WTC11 (cell line): Measurements from ENCODE around the gene SCNN1A. TPM values are rescaled to one million over a fixed set of nuclear protein-coding genes. Genes with fewer than 3 reads are reported as not detected.

Experiments
- ATAC-seq: fragments of 200-7000 bp; cut with Tn5 transposase; 2 replicates; pipeline ENCODE4 v1.10.0; 2021; ENCODE audit warnings: mild to moderate bottlenecking, moderate library complexity
- CTCF ChIA-PET: fragments of 300-600 bp; sonication (Branson Sonifier 250); formaldehyde crosslinking; loops from one replicate; lab custom pipeline; 2021; ENCODE audit warnings: antibody characterized with exemption; lab: Charles Lee
- POLR2A ChIA-PET: fragments of 350-600 bp; sonication (Branson Sonifier 250); formaldehyde crosslinking; loops from one replicate; lab custom pipeline; 2021; ENCODE audit warnings: antibody characterized with exemption; lab: Charles Lee
- DNase-seq: peaks from one replicate; pipeline ENCODE4 v3.0.0; 2021; ENCODE audit warnings: low spot score
- H3K27ac Mint-ChIP-seq: 2 replicates; pipeline ENCODE4 v1.8.0; 2021; ENCODE audit warnings: mixed read lengths
- H3K27me3 Mint-ChIP-seq: 2 replicates; pipeline ENCODE4 v1.8.0; 2021; ENCODE audit warnings: low read depth, mild to moderate bottlenecking, moderate library complexity, mixed read lengths
- H3K36me3 Mint-ChIP-seq: 2 replicates; pipeline ENCODE4 v1.8.0; 2021; ENCODE audit warnings: mixed read lengths
- H3K4me1 Mint-ChIP-seq: 2 replicates; pipeline ENCODE4 v1.8.0; 2022; ENCODE audit warnings: mixed read lengths
- H3K4me3 Mint-ChIP-seq: 2 replicates; pipeline ENCODE4 v1.8.0; 2021; ENCODE audit warnings: mild to moderate bottlenecking, moderate library complexity, mixed read lengths
- H3K9me3 Mint-ChIP-seq: 2 replicates; pipeline ENCODE4 v1.8.0; 2021; ENCODE audit warnings: mixed read lengths
- ESRRA ChIP-seq: sonication (generic); formaldehyde crosslinking; IDR thresholded peaks from 2 replicates; pipeline ENCODE4 v1.8.1; 2022; ENCODE audit warnings: mild to moderate bottlenecking, missing genetic modification reagents, borderline replicate concordance
- FOXP1 ChIP-seq: sonication (generic); formaldehyde crosslinking; IDR thresholded peaks from 2 replicates; pipeline ENCODE4 v1.8.0; 2022; ENCODE audit warnings: missing genetic modification reagents, mild to moderate bottlenecking, moderate library complexity, borderline replicate concordance
- GABPB1 ChIP-seq: sonication (generic); formaldehyde crosslinking; IDR thresholded peaks from 2 replicates; pipeline ENCODE4 v1.8.1; 2023; ENCODE audit warnings: mild to moderate bottlenecking, missing genetic modification reagents
- GRHL2 ChIP-seq: fragments of 250-450 bp; sonication (Bioruptor Pico); IDR thresholded peaks from 2 replicates; pipeline ENCODE4 v1.8.0; 2022; ENCODE audit warnings: mild to moderate bottlenecking, moderate library complexity; ENCODE audit not compliant: insufficient replicate concordance, severe bottlenecking
- JUN ChIP-seq: sonication (generic); formaldehyde crosslinking; IDR thresholded peaks from 2 replicates; pipeline ENCODE4 v1.8.0; 2023; ENCODE audit warnings: mild to moderate bottlenecking, missing genetic modification reagents
- NR3C1 ChIP-seq: sonication (generic); formaldehyde crosslinking; conservative IDR thresholded peaks from 2 replicates; pipeline ENCODE4 v1.8.1; 2023; ENCODE audit warnings: low read depth, mild to moderate bottlenecking, missing genetic modification reagents
- SOX15 ChIP-seq: fragments of 250-450 bp; sonication (Bioruptor Pico); IDR thresholded peaks from 2 replicates; pipeline ENCODE4 v1.9.0; 2021; ENCODE audit warnings: mild to moderate bottlenecking
- ZNF121 ChIP-seq: sonication (generic); formaldehyde crosslinking; IDR thresholded peaks from 2 replicates; pipeline ENCODE4 v1.8.0; 2023; ENCODE audit warnings: missing genetic modification reagents
- ZNF219 ChIP-seq: sonication (generic); formaldehyde crosslinking; IDR thresholded peaks from 2 replicates; pipeline ENCODE4 v1.8.0; 2023; ENCODE audit warnings: missing genetic modification reagents, mild to moderate bottlenecking, borderline replicate concordance
- ZNF671 ChIP-seq: fragments of 250-450 bp; sonication (Bioruptor Pico); IDR thresholded peaks from 2 replicates; pipeline ENCODE4 v1.8.0; 2021; ENCODE audit warnings: mild to moderate bottlenecking
- total RNA-seq: library from RNA; stranded (reverse); gene quantifications from 3 replicates; pipeline ENCODE4 v1.2.3, GENCODE V29; 2021
- TF ChIP-seq, protein P1 (sequence below): sonication (generic); formaldehyde crosslinking; IDR thresholded peaks from 2 replicates; pipeline ENCODE4 v1.8.0; 2022; ENCODE audit warnings: missing genetic modification reagents
- TF ChIP-seq, protein P2 (sequence below): sonication (generic); formaldehyde crosslinking; IDR thresholded peaks from 2 replicates; pipeline ENCODE4 v1.8.1; 2022; ENCODE audit warnings: low read depth, missing genetic modification reagents, borderline replicate concordance
- TF ChIP-seq, protein P3 (sequence below): sonication (generic); formaldehyde crosslinking; IDR thresholded peaks from 2 replicates; pipeline ENCODE4 v1.8.1; 2022; ENCODE audit warnings: missing genetic modification reagents, borderline replicate concordance
- TF ChIP-seq, protein P4 (sequence below): sonication (generic); formaldehyde crosslinking; IDR thresholded peaks from 2 replicates; pipeline ENCODE4 v1.8.1; 2022; ENCODE audit warnings: mild to moderate bottlenecking, missing genetic modification reagents, moderate library complexity, borderline replicate concordance

The SCNN1A gene
- total RNA-seq, 1 experiment from 2014 or later = 100 TPM

DNA sequence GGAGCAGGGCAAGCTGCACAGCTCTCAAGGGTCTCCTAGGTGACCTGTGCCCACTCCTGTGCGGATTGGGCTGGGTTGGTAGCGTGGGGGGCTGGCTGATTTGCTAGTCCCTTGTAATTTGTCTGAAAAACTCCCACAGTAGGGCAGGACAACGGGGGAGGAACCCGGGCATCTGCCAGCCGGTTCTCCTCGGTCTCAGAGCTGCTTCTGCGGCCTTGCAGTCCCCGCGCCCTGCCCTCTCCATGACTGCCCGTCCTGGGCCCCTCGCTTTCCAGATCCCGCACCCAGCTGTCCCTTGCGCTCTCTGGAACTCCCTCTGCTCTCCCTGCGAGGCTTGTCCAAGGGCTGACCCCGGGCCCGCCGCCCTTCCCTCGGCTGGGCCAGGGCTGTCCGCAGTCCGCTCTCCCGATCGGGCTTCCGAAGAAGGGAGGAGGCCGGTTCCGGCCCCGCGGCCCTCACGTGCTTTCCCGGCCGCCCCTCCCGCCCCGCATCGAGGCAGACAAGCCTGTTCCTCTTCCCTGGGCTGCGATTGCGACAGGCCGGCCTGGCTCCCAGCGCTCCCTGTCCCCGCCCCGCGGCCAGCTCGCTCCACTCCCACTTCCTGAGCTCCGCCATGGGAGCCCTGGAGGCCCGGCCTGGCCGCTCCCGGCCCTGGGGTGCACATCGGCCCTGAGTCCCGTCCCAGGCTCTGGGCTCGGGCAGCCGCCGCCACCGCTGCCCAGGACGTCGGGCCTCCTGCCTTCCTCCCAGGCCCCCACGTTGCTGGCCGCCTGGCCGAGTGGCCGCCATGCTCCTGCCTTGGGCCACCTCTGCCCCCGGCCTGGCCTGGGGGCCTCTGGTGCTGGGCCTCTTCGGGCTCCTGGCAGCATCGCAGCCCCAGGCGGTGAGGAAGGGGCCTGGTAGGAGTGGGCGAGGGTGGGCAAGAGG is 8.5 kb upstream of the SCNN1A start, which contains the start of gene LTBR (continued):
- TF ChIP-seq, protein P1, sequence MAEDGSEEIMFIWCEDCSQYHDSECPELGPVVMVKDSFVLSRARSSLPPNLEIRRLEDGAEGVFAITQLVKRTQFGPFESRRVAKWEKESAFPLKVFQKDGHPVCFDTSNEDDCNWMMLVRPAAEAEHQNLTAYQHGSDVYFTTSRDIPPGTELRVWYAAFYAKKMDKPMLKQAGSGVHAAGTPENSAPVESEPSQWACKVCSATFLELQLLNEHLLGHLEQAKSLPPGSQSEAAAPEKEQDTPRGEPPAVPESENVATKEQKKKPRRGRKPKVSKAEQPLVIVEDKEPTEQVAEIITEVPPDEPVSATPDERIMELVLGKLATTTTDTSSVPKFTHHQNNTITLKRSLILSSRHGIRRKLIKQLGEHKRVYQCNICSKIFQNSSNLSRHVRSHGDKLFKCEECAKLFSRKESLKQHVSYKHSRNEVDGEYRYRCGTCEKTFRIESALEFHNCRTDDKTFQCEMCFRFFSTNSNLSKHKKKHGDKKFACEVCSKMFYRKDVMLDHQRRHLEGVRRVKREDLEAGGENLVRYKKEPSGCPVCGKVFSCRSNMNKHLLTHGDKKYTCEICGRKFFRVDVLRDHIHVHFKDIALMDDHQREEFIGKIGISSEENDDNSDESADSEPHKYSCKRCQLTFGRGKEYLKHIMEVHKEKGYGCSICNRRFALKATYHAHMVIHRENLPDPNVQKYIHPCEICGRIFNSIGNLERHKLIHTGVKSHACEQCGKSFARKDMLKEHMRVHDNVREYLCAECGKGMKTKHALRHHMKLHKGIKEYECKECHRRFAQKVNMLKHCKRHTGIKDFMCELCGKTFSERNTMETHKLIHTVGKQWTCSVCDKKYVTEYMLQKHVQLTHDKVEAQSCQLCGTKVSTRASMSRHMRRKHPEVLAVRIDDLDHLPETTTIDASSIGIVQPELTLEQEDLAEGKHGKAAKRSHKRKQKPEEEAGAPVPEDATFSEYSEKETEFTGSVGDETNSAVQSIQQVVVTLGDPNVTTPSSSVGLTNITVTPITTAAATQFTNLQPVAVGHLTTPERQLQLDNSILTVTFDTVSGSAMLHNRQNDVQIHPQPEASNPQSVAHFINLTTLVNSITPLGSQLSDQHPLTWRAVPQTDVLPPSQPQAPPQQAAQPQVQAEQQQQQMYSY (CRISPR knock-in tag) = peak; percentile 34; the same call in 1 of the 2 replicates
- TF ChIP-seq, protein P2, sequence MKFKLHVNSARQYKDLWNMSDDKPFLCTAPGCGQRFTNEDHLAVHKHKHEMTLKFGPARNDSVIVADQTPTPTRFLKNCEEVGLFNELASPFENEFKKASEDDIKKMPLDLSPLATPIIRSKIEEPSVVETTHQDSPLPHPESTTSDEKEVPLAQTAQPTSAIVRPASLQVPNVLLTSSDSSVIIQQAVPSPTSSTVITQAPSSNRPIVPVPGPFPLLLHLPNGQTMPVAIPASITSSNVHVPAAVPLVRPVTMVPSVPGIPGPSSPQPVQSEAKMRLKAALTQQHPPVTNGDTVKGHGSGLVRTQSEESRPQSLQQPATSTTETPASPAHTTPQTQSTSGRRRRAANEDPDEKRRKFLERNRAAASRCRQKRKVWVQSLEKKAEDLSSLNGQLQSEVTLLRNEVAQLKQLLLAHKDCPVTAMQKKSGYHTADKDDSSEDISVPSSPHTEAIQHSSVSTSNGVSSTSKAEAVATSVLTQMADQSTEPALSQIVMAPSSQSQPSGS (CRISPR knock-in tag) = no peak; the same call in 1 of the 2 replicates
- peak; percentile 72; the same call in 1 of the 2 replicates for TF ChIP-seq JUN (CRISPR knock-in tag)
- TF ChIP-seq ESRRA (CRISPR knock-in tag) = no peak

DNA sequence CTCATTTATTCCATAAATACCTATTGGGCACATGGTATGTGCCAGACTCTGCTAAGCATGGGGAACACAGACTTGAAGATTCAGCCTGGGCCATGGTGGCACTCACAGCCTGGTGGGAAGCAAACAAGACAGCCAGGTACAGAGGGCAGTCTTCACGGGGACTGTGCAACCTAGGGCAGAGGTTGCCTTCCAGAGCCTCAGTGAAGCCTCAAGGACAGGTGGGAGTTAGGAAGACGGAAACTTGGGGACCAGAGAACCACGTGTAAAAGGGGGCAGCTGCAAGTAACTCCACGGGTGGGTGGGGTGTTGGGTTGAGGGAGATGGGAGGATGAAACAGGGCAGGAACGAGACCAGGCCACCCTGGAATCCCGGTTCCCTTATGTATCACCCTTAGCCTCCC is 7.6 kb upstream of the SCNN1A start:
- no peak for TF ChIP-seq GABPB1 (CRISPR knock-in tag)
- TF ChIP-seq NR3C1 (CRISPR knock-in tag) = no peak
- TF ChIP-seq FOXP1 (CRISPR knock-in tag) = no peak
- TF ChIP-seq ZNF219 (CRISPR knock-in tag) = no peak
- TF ChIP-seq, protein P3, sequence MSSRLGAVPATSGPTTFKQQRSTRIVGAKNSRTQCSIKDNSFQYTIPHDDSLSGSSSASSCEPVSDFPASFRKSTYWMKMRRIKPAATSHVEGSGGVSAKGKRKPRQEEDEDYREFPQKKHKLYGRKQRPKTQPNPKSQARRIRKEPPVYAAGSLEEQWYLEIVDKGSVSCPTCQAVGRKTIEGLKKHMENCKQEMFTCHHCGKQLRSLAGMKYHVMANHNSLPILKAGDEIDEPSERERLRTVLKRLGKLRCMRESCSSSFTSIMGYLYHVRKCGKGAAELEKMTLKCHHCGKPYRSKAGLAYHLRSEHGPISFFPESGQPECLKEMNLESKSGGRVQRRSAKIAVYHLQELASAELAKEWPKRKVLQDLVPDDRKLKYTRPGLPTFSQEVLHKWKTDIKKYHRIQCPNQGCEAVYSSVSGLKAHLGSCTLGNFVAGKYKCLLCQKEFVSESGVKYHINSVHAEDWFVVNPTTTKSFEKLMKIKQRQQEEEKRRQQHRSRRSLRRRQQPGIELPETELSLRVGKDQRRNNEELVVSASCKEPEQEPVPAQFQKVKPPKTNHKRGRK (CRISPR knock-in tag) = no peak
- TF ChIP-seq, protein P4, sequence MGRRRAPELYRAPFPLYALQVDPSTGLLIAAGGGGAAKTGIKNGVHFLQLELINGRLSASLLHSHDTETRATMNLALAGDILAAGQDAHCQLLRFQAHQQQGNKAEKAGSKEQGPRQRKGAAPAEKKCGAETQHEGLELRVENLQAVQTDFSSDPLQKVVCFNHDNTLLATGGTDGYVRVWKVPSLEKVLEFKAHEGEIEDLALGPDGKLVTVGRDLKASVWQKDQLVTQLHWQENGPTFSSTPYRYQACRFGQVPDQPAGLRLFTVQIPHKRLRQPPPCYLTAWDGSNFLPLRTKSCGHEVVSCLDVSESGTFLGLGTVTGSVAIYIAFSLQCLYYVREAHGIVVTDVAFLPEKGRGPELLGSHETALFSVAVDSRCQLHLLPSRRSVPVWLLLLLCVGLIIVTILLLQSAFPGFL (CRISPR knock-in tag) = no peak
- no peak for TF ChIP-seq ZNF671 (CRISPR knock-in tag)
- no peak for TF ChIP-seq ZNF121 (CRISPR knock-in tag)
- no peak for TF ChIP-seq SOX15 (CRISPR knock-in tag)
- TF ChIP-seq GRHL2 (CRISPR knock-in tag) = no peak
- DNase-seq = no peak
- Mint-ChIP-seq H3K9me3 (no peaks in the 10 kb centered on the region), H3K27me3 (peaks cover 38% of the 10 kb centered on the region), H3K4me3 (no peak overlapping the region), H3K36me3 (no peaks in the 10 kb centered on the region), H3K4me1 (peaks cover 59% of the 10 kb centered on the region), H3K27ac (no peak overlapping the region)
- ATAC-seq = no peak
- ChIA-PET CTCF (interaction anchor here (1.0 to 2.7 kb wide), 9 partner anchors 9 to 88 kb away, joined by 3 to 13 read pairs (median 5); partner anchors contain the start of gene VAMP1), POLR2A (interaction anchor here (0.5 to 1.9 kb wide), 5 partner anchors 7 to 113 kb away, joined by 3 to 5 read pairs (median 4); partner anchors contain the start of gene SCNN1A)
